HG03520 (cell line): ENCODE data around the gene PSMB11.

Experiments used
- ATAC-seq: cut with Tn5 transposase; IDR thresholded peaks from one replicate; pipeline ENCODE4 v1.9.1; 2021; ENCODE audit warnings: mild to moderate bottlenecking, moderate library complexity; ENCODE audit not compliant: unreplicated experiment

PSMB11 gene

GRCh38 chr14:23043145-23043544 is 1.1 kb downstream of the PSMB11 start:
- no peak for ATAC-seq

GRCh38 chr14:23043754-23044153 is 1.7 kb downstream of the PSMB11 start:
- no peak for ATAC-seq

GRCh38 chr14:23044840-23045239 is 2.8 kb downstream of the PSMB11 start:
- ATAC-seq: no peak

- ATAC-seq: no peak
Observed at GRCh38 chr14:23045419-23046357, 3.7 kb downstream of the PSMB11 start.

GRCh38 chr14:23047034-23047634 is 5.1 kb downstream of the PSMB11 start:
- no peak for ATAC-seq

- no peak for ATAC-seq
Observed at GRCh38 chr14:23047751-23048693, 6.0 kb downstream of the PSMB11 start.

- no peak for ATAC-seq
Observed at GRCh38 chr14:23049011-23049410, 7.0 kb downstream of the PSMB11 start.

- no peak for ATAC-seq
Observed at GRCh38 chr14:23051141-23052057, 9.4 kb downstream of the PSMB11 start.

GRCh38 chr14:23052182-23052623 is 10.2 kb downstream of the PSMB11 start:
- ATAC-seq: no peak

- ATAC-seq: no peak
Observed at GRCh38 chr14:23052671-23053070, 10.7 kb downstream of the PSMB11 start.

- ATAC-seq: no peak
Observed at GRCh38 chr14:23053426-23053825, 11.4 kb downstream of the PSMB11 start.

GRCh38 chr14:23054000-23054811 is 12.2 kb downstream of the PSMB11 start:
- ATAC-seq: no peak

- no peak for ATAC-seq
Observed at GRCh38 chr14:23055147-23055550, 13.1 kb downstream of the PSMB11 start.

GRCh38 chr14:23055621-23056144 is 13.7 kb downstream of the PSMB11 start:
- no peak for ATAC-seq

- ATAC-seq: no peak
Observed at GRCh38 chr14:23056145-23056955, 14.3 kb downstream of the PSMB11 start.

GRCh38 chr14:23056956-23057756 is 15.1 kb downstream of the PSMB11 start, which contains the start of gene CDH24:
Gene CDH24, minus strand, starts transcription at chr14:23057520. Its CDS starts 1,787 bp downstream, at chr14:23055733.
- ATAC-seq: peak; percentile 39
